GM19043 (cell line): ENCODE data around the gene PRKX.
A peak's percentile ranks its signal among the peaks of the same experiment; 100 is the strongest.
"Not testable (repeated sequence)": the region's sequence is repeated elsewhere in the genome, so short reads cannot be mapped to it uniquely, and the experiment has no call there.

Source experiments
- ATAC-seq: cut with Tn5 transposase; IDR thresholded peaks from one replicate; pipeline ENCODE4 v1.9.1; 2021; ENCODE audit warnings: low read depth; ENCODE audit not compliant: unreplicated experiment

Gene PRKX

DNA sequence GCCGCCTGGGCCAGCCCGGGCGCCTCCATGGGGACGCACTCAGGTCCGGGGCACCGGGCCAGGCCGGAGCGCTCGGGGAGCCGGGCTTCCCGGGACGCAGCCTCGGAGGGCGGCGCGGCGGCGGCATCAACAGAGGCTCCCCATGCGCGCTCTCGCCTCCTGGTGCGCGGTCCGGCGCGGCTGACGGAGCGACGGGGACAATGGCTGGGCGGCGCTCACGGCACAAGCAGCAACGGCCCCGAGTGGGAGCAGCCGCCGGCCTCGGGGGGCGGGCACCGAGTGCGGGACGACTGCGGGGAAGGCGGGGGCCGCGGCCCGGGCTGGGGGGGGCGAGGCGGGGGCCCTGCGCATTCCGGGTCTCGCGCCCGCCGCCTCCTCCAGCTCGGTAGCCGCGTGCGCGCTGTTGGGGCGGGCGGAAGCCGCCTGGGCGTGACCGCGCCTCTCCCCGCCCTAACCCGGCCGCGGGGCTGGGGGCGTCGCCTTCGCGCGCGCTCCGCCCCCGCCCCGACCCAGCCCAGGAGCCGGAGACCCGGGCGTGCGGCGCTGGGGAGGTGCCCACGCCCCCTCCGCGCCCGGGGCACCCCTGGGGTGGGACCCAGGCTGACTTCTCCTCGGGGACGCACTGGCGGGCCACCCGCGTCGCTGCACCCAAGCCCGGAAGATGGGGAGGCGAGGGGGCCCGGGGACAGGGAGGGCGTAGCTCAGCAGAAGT, at the start of gene PRKX:
PRKX (minus strand) TSS at position 425 of the 712 bp plus-strand sequence; CDS start at position 29, 396 bp downstream.
- ATAC-seq: peak; percentile 74

DNA sequence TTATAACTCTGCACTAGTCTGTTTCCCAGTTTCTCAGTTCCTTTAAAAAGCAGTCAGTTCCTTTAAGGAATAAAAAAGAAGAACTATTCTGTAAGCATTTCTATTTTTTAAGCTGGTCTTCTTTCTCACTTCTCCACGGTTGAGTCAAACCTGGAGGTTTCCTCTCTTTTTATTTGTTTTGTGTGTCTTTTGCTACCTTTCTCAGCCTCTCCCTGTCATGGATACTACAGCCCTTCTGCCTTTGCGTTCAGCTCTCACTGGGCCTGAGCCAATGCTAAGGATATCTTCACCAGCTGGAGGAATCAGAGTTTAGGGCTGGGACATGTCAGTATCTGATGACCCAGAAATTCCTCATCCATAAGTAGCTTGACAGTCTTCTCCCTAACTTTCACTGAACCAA, 49.7 kb upstream of the PRKX start:
- ATAC-seq: no peak

DNA sequence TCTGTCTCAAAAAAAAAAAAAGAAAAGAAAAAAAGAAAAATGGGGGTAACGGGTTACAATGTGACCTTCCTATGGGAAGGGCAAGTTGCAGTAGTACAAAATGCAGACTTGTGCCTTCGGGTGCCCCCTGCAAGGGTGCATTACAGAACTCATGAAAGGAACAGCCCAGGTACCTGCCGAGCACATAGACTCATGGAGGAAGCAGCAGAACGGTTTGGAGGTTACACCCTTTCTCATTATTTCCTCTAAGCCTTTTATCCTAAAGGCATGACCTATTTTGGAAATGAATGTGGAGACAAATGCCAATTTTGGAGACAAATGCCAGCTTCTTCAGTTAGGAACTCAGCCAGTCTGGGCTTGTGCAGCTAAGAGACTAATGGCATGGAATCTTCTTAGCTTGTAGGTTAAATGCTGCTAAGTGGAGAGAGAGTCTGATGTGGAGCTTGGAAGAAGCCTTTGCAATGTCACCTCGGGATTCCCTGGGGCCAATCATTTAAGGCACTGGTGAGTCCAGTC, 44.1 kb upstream of the PRKX start:
- no peak for ATAC-seq

DNA sequence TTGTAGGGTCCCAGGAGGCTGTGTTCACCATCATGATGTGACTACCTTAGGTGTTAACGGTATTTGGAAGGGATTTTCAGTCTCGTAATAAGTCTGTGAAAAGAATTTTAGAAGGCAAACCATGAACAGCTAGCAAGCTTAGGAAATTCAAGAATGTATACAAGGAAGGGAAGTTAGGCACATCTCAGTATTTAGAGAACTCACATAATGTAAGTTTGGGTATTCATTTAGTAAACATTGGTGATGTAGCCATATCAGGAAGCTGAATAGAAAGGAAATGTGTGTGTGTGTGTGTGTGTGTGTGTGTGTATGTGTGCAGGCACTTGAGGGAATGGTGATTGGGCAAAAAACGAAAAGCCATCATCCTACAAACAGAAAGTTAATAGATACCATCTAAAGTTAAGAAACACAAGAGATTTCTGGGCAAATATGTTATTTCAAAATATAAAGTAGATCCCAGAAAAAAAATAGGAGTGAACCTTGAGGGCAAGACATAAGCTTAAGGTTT, 34.7 kb upstream of the PRKX start:
- ATAC-seq: no peak

DNA sequence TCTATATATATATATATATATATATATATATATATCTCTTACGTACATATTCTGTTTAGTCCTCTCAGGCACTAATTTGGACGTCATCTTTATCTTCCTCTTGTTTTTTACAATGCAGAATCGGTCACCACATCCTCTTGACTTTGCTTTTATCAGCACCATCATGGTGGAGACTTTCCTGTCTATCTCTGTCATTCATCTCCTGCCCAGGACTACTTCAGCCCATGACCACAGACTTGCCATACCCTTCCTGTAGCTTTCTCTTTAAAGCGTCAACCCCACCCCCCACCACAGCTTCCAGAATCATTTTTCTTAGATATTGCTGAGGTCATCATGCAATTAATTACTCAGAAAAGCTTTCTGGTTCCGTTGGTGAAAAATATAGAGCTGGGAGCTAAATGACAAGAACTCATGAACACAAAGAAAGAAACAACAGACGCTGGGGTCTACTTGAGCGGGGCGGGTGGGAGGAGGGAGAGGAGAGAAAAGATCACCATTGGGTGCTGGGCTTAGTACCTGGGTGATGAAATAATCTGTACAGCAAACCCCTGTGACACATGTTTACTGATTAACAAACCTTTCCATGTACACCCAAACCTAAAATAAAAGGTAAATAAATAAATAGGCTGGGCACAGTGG, 30.5 kb upstream of the PRKX start:
- no peak for ATAC-seq

DNA sequence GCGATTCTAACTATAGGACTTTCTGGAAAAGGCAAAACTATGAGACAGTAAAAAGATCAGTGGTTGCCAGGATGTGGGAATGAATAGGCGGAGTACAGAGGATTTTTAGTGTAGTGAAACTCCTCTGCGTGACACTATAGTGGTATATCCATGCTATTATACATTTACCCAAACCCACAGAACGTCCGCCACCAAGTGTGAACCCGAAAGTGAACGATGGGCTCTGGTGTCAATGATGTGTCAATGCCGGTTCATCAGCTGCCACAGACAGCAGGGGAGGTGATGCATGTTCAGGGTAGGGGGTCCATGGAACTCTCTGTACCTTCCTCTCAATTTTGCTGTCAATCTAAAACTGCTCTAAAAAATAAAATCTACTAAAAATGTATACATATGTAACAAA, 27.5 kb upstream of the PRKX start:
- not testable (repeated sequence) for ATAC-seq

DNA sequence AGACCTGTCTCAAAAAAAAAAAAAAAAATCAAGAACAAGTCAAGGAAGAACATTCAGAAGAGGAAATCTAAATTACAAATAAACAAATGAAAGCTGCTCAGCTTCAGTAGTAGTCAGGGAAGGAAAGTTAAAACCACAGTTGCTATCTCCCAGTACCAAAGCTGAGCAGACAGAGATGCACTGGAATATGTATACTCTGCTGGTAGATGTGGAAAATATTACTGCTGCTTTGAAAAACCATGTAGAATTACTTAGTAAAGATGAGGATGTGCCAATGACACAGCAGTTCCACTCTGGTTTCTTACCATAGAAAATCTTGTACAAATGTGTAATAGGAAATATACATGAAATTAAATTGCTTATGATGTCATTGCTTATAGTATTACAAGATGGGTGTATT, 25.1 kb upstream of the PRKX start:
- ATAC-seq: no peak

DNA sequence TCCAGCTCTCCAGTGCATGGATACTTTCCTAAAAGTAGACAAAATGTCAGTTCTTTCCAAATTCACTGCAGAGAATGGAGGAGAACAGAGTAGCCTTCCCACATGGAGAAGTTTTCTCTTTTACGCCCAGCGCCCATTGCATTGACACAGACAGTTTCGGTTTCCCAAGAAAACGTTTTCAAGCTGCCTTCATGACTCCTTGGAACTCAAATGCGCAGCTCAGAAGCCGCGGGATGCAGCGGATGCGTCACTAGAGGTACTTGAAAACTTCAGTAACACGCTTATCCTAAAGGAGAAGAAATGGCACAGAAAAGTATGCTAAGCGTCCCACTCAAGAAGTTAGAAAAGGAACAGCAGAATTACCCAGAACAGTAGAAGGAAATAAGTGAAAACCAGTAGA, 23.1 kb upstream of the PRKX start:
- not testable (repeated sequence) for ATAC-seq

DNA sequence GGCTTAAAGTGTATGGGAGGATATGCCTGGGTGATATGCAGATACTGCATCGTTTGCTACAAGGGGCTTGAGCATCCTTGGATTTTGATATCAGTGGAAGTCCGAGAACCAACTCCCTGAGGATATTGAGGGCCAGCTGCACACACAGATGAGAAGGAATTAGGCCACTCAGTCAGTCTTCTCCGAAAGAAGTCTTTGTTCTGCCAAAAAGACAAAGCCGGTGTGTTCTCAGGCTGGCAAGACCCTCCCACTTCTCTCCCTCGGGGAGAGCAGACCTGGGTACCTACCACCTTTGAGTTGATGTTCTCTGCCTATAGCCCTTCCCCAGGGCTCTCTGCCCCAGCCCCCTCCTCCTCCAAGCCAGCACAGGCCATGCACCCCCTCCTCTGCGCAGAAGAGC, 22.4 kb upstream of the PRKX start:
- ATAC-seq: not testable (repeated sequence)

DNA sequence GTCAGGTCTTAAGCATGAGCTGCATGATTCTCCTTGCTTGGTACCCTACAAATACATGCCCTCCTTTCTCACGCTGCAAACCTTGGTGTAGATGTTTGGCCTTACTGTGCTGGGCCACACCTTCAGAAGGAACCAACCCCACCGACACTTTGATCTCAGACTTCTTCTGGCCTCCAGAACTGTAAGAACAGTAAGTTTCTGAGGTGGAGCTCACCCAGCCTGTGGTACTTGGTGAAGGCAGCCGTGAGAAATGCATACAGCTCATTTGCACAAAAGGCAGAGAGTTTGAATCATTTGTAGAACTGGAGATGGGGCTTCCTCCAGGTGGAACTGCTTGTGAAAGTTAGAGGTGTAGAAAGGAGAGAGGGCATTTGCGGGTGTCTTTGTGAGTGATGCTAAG, 21.0 kb upstream of the PRKX start:
- ATAC-seq: not testable (repeated sequence)

DNA sequence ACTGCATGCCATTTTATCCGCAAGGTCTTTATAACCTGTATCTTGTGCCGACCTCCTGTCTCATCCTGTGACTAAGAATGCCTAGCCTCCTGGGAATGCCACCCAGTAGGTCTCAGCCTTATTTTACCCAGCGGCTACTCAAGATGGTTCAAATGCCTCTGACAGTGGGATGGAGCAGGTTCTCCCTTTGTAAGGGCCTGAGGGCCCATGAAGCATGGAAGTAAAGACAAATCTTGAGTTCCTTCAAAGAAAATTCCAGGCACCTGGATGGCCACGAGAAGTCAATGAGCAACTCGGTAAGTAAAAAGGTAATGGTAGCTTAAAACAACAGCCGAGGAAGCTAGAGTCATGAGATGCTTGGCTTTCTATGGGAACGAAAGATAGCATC, 19.6 kb upstream of the PRKX start:
- no peak for ATAC-seq

DNA sequence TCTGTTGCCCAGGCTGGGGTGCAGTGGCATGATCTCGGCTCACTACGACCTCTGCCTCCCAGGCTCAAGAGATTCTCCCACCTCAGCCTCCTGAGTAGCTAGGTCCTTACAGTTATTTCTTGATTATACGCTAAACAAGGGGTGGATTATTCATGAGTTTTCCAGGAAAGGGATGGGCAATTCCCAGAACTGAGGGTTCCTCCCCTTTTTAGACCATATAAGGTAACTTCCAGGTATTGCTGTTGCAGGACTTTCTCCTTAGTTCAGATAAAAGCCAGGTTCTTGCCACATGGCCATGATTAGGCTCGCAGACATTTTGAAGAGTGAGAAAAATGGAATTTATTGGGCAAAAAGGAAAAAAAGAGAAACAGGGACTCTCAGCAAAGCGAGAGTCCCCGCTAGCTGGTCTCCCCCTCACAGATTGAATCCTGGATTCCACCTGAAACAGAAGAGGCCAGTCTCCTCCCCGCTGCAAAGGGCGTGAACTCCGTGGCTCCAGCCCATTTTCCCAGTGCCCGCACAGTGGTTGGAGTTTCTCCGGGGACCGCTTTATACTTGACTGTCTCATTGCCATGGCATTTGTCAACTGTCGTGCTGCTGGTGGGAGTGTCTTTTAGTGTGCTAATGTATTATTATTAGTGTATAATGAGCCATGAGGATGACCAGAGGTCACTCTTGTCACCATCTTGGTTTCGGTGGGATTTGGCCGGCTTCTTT, 19.0 kb upstream of the PRKX start:
- not testable (repeated sequence) for ATAC-seq

DNA sequence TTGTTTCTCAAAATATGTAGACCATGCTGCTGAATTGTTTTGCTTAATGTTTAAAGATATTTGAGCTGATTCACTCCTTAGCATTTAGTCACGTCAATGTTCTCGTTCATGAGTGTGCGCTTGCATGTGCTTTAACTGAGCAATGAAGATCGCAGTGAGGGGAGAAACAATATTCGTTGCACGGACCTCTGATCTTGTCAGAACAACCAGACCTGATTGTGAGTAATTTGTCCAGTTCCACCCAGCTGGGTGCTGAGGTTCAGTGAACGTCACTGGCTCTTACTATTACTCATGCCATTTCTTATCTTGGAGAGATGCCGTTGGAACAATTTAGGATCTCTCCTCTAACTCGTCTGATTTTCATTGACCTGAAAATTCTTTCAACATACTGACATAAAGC, 15.0 kb upstream of the PRKX start:
- ATAC-seq: no peak

DNA sequence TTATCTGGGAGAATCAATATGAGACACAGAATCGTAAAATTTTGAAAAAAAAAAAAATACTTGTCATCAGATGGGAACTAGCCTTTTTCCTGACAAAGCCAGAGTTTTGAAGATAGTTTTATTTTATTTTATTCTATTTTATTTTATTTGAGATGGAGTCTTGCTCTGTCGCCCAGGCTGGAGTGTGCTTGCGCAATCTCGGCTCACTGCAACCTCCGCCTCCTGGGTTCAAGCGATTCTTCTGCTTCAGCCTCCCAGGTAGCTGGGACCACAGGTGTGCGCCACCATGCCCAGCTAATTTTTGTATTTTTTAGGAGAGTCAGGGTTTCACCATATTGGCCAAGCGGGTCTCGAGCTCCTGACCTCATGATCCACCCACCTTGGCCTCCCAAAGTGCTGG, 10.0 kb upstream of the PRKX start:
- not testable (repeated sequence) for ATAC-seq

DNA sequence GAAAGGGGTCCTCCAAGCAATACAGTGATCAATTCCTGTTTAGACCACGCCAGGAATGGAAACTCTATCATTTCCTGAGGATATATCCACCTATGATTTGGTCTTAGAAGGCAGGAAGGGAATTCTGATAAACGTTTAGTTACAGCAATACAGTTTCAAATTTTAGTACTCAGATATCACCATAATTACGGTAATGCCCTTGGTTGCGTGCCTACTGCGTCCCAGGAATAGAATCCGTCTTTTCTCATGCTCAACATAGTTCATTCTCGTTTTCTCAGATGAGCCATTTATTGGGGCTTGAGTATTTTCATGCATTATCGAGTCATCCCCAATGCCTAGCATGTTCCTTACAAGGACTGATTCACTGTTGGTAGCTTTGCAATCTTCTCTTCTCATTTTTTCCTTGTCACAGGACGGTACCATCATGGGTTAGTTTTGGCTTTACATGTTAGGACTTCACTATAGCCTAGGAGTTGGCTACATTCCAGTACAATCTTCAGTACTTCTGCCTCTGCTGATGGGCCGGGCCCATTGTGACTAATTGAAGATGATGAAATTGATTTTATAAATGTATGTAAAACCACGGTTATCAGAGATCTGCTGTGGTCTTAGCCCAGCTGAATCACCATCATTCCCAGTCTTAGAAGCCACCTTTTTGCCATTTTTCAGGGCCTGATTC, 4.4 kb upstream of the PRKX start:
- ATAC-seq: no peak

DNA sequence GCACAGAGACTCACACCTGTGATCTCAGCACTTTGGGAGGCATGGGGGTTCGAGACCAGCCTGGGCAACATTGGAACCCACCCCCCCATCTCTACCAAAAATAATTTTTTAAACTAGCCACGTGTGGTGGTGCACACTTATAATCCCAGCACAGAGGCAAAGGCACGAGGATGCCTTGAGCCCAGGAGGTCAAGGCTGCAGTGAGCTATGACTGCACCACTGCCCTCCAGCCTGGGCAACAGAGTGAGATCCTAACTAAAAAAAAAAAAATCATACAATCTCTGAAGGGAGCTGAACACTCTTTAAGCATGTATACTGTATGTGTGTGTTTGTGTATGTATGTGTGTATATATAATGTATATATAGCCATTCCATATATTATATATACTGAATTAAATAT, 2.5 kb upstream of the PRKX start:
- ATAC-seq: no peak

DNA sequence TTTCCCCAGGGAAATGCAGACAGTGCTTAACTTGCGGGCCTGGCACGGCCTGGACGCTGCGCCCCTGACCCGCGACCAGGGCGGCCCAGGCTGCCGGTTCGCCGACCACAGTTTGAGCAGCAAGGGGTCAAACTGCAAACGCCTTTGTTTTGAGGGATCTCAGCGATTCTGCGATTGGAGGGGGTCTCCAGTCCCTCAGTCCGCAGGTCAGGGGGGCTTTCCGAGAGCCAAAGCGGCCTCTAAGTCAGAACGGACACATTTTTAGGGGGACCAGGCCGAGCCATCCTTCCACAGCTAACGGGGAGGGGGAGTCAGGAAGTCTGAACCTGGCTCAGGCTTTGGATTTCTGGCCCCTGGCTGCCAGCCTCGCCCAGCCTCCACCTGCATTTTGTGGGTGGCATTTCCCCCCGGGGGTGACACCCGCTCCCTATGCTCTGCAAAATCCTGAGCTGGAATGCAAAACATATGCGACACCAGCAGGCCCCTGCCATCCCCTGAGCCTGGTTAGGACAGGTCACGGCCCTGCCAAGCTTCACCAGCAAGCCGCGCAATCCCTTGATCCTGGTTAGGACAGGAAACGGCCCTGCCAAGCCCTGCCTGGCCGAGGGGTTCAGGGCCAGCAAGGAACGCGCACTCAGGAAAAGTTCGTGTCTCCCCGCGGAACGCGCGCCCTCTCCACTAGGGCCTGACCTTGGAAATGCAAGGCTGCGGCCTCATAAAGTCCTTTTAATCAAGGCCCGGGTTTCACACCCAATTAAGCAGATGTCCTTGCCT, 1.4 kb upstream of the PRKX start:
- not testable (repeated sequence) for ATAC-seq

DNA sequence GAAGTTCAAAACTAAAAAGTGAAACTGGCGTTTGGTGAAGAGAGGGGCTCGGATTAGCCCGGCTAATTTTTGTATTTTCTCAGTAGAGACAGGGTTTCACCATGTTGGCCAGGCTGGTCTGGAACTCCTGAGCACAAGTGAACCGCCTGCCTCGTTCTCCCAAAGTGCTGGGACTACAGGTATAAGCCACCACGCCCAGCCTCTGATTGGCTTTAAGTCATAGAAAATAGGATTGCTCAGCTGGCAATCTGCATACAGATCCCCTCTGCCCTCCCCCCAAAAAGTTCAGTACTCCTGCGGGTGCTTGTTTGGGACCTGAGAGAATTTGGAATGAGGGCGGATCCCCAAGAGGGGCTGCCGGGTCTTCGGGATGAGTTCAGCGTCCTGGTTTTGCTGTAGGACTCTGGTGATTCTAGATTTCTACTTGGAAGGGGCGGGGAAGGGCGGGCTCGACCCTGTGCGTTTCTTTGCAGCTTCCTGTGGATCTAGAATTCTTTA, 537 bp upstream of the PRKX start:
- ATAC-seq: no peak

DNA sequence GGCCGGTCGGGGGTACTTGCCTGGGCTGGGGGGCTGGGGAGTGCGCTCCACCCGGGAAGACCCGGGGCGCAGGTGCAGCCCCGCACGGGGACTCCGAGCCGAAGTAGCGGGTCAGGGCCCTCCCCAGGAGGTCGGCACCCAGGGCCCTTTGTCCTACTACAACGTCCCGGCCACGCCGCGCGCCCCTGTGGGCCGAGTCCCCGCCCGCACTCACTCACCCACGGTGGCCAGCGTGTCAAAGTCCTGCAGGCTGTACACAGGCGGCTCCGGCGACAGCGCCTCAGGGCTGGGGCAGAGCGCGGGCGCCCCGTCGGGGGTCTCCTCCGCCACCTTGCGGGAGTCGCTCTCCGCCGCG, 602 bp downstream of the PRKX start:
- peak; percentile 7 for ATAC-seq
